GM19467 (cell line): ENCODE results near the gene C10orf90.

Source experiments
- ATAC-seq: cut with Tn5 transposase; IDR thresholded peaks from one replicate; pipeline ENCODE4 v1.9.1; 2021; ENCODE audit warnings: mild to moderate bottlenecking, moderate library complexity; ENCODE audit not compliant: unreplicated experiment

The C10orf90 gene

DNA sequence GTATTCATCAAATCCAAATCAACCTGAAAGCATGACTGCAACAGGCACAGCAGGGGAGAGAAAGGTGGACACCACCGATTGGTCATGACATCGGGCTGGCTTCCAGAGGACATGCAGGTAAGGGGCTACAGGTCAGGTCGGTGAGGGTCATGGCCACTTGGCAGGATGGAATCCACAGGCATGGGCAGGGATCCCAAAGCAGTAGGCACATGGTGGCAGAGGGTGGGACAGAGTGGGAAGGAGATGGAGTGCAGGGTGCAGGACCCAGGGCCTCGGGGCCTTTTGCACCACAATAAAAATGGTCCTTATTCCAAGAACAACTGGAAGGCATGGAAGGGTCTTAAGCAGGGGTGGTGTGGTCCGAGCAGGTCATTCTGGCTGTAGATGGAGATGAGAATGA is 33.0 kb downstream of the C10orf90 start:
- no peak for ATAC-seq

DNA sequence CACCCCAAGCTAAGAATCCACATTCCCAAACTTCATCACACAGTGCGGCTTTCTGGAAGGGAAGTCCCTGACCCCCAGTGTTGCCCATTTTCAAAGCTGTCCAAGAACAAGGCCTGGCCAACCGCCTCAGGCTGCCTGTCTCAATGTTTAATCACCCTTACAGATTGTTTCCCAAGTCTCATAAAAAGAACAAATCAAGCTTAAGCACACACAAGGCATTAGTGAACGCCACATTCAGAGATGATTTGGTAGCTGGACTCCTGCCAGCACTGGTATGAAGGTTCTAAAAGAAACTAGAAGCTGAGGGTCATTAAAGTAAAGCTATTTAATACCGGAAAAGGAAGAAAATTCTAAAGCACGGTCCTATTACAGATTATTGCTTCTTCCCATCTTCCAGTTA is 35.6 kb downstream of the C10orf90 start:
- ATAC-seq, result no peak

DNA sequence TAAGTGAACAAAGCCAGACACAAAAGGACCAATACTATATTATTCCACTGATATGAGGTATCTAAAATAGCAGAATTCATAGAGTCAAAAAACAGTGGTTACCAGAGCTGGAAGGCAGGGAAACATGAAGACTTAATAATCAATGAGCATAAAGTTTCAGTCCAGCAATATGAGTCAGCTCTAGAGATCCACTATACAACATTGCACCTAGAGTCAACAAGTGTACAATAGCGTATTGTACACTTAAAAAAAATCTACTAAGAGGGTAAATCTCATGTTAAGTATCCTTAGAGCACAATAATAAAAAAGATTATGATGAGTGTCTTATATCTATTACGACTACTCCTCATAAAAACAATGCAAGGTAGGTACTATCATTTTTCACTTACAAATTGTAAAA is 36.1 kb downstream of the C10orf90 start:
- ATAC-seq, result no peak

DNA sequence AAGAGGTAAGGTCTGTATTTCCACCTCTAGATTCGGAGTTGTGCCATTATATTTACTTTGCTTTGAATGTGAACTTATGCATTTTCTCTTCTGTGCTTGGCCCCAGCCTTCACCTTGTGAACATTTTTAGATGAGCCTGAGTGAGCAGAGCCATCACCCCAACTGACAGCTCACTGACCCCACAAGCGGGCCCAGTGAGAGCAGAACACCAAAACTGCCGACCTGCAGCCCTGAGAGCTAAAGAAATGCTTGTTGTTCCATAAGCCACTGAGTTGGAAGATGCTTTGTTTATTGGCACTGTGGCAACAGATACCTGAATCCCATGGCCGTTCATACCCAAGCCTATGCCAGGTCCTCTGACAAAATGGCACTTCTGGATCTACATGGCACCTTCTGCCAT is 37.8 kb downstream of the C10orf90 start:
- ATAC-seq, result no peak

DNA sequence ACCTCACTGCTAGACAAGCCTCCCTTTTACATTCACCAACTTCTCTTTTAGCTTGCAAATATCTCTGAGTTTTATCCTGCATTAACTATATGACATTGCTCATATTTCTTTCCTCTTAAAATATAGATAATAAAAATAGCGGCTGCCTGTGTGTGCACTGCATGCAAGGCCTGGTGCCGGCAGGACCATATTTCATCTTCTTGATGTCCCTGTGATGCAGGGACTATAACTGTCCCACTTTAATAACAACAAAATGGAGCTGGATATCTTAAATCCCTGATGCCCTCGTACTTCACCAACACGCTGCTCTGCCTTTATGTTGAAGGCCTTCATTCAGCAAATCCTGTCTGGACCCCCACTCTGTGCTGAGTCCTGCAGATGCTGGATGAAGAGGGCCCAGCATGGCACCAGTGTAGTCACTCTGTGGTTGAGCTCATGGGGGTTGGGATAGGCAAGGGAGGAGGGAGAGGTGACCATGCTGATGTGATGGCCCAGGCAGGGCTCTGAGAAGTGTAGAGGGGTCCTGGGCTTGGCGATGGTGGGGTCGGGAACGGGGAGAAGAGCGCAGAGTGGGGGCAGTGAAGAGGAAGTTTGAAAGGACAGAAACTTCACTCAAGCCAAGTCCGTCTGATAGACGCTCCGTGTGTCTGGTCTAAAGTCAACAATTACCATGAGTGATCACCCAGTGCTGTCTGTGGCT is 40.4 kb downstream of the C10orf90 start:
- no peak for ATAC-seq

DNA sequence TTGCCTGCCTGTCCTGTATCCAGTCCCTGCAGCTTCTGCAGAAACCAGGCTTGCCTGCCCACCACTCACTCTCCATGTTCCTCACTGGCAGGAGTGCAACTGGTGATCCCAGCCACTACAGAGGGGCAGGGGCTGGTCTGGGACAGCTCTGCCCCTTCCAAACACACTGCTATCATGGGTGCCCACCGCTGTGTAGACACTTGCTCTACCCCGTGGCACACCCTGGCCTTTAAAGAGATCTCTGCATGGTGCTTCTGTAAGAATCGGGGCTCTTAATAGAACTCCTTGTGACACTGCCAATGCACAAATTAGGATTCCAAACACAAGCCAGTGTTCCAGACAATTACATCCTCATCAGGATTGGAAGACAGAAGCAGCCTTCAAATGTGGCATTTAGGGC is 41.7 kb downstream of the C10orf90 start:
- ATAC-seq, result no peak

DNA sequence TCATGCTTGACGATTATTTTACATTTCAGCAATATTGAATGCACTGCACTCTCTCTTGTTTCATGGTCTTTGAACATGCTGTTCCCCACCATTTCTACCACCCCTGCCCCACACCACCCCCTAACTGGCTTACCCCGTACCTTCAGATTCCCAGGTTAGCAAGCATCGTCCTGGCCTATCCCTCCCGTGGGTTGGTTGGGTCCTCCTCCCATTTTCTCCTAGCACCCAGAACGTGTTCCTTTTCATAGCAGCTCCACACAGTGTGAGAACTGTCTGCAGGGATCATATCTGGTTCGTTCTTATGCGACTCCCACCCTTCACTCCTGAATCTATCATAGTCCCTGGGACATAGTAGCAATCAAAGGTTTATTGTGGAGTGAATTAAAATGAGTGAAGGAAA is 48.6 kb downstream of the C10orf90 start:
- ATAC-seq, result no peak

DNA sequence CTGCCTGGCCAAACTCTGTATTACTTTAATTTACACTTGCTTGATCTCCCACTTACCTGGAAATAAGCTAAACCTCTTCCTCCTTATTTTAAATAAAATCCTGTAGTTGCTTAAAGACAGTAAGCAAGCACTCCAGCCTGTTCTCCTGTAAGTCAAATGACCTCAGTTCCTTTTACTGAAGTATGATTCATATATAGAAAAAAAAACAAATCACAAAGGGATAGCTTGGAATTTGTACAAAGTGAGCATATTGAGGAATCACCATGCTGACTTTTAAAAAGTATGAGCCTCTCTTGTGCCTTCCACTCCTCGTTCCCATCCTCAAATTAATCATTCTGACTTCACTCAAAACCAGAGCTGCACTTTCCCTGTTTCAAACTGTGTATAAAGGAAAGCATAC is 52.0 kb downstream of the C10orf90 start:
- no peak for ATAC-seq

DNA sequence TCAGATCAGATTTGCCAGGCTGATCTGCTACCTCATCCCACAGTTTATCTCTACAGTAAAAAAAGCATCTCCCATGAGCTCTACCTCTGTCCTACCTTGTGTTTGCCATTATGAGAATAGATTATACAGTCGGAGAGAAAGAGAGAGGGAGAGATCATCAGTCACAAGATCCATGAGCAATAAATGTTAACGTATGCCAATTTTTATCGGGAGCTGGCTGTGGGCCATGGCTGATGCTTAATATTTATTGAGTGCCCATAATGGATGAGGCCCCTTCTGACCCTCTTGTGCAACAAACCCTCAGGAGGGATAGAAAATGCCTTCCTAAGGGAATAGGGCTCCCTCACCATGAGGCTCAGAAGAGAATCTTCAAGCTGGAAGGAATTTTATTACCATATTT is 52.8 kb downstream of the C10orf90 start:
- ATAC-seq, result no peak

DNA sequence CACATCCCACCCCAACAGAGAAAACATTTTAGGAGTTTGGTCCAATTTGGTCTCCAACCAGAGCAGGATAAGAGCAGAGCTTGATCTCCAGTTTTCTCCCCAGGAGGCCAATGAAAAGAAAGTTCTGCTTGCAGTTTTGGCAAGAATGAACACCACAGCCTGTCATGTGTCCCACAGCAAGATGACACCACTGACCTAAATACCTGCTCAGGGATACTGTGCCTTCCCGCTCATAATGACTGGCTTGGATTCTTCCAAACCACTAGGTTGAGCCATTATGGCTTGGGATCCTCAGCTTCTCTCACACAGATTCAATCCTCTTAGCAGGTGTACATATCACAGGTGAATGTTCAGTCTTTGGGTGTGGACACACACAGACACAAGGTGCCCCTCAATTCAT is 53.3 kb downstream of the C10orf90 start:
- ATAC-seq, result no peak

DNA sequence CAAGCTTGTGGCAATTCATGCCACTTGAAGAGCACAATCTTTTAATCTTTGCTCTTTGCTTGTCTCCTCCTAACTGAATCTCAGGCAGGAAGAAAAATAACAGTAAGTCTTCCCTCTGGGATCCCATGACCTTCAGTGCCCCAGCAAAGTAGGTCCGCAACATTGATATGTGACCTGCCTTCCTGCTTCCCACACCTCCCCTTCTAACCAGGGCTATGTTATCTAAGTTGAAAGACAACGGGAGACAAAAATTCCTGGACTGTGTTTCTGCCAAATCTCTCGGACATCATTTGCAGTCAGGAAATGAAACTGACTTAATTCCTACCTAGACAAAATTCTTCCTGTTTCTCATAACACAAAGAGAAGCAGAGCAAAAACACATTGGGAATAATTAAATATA is 53.8 kb downstream of the C10orf90 start:
- ATAC-seq, result no peak

DNA sequence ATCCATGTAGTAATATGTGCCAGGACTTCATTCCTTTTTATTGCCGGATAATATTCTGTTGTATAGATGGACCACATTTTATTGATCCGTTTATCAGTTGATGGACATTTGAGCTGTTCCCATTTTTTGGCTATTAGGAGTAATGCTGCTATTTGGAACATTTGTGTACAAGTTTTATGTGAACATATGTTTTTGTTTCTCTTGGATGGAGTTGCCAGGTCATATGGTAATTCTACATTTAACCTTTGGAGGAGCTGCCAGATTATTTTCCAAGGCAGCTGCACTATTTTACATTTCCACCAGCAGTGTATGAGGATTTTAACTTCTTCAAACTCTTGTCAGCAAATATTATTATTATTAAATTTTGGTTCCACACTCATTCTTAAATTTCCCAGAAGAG is 59.2 kb downstream of the C10orf90 start:
- ATAC-seq, result no peak

DNA sequence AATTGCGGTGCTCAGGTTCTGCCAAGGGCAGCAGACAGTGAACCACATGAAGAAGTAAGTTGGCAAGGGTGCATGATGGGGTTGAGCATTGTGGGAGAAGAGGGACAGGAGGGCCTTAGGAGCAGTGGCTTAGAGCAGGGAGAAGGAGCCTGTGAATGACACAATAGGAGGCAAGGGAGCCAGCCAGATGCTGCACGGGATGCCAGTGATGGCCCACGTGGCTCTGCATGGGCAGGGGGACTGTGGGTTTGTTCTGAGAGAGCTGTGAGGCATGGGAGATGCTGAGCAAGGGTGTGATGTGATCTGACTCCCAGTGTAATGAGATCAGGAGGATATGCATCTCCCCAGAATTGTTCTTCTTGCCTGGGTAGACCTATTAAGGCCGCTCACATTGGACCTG is 60.9 kb downstream of the C10orf90 start:
- ATAC-seq, result no peak

DNA sequence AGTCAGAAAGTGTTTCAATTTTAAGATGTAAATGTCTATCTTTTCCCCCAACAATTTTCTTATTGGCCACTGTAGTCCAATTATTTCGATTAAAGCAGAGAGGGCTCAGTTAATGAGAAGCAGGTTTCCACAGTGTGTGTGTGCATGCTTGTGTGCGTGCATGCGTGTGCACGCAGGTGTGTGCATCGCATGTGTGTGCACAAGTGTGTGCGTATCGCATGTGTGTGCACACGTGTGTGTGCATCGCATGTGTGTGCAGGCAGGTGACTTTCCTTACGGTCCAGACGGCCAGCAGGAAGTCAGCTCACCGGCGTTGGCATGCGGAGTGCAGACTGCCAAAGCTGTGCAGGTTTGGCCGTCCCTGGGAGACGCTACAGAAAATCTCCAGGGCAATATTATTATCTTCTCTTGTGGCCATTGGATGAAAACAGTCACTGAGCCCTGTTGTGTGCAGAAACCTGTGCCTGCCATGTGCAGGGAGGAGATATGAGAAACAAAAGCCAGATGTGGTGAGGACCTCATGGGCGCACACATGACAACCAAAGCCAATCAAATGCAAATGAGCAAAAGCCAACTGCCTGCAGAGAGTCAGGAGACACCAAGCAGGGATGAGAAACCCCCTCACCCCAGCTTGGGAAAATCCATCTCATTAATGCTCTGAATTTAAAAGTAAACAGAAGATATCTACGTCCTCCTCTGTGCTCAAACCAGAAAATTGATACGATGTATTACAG is 70.4 kb downstream of the C10orf90 start:
- ATAC-seq, result no peak

DNA sequence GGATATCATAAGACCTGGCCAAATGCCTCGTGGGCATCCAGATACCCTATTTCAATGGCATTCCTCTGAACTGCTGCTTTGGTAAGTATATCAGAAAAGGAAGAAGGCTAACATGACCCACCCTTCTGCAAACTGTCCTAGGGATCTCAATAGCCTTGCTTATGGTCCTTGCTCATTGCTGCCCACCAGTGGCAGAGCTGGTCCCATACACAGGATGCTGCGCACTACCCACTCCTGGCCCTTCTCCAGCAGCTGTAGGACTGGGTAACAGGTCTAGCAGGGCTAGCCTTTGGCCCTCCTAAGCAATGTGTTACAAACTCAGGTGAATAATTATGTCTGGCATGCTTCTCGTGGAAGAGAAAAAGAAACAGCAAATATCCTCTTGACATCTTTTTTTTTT is 72.5 kb downstream of the C10orf90 start:
- no peak for ATAC-seq

DNA sequence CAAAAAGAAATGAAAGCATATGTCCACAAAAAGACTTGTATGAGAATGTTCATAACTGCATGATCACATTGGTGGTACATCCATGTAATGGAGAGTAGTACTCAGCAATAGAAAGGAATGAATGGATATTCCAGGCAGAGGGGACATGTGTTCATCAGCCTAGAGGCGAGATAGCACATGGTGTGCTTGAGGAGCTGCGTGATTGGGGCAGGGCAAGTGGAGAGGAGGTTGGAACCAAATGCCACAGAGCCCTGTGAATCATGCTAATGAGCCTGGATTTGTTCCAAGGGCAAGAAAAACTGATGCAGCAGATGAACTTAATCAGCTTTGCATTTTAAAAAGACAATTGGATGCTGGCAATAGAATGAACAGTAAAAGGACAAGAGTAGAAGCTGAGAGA is 73.3 kb downstream of the C10orf90 start:
- no peak for ATAC-seq

DNA sequence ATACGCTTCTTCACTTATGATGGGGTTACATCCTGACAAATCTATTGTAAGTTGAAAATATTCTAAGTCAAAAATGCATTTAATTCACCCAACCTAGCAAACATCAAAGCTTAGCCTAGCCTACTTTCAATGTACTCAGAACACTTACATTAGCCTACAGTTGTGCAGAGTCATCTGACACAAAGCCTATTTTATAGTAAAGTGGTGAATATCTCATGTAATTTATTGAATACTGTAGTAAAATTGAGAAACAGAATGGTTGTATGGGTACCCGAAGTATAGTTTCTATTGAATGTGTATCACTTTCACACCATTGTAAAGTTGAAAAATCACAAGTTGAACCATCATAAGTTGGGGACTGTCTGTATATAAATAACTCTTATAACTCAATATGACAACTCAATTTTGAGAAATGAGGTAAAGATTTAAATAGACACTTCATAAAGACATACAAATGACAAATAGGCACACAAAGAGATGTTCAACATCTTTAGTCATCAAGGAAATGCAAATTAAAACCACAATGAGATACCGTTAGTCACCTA is 73.9 kb downstream of the C10orf90 start:
- no peak for ATAC-seq

DNA sequence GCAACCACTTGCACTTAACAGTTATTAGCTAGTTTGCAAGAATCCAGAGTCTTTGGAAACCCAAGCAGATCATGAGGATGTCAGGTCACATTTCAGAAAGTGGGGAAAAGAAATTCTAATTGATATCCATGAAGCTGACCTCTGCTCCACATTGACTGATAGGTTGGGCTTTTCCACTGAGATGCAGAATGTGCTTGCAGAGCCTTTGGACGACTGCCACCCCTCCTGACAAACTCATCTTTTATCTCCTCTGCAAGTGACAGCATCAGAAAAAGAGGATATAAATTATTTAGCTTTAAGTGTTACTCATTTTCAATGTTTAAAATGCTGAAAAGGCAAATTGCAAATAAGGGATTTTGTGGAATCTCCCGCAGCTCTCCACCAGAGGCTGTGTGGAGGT is 75.3 kb downstream of the C10orf90 start:
- no peak for ATAC-seq

DNA sequence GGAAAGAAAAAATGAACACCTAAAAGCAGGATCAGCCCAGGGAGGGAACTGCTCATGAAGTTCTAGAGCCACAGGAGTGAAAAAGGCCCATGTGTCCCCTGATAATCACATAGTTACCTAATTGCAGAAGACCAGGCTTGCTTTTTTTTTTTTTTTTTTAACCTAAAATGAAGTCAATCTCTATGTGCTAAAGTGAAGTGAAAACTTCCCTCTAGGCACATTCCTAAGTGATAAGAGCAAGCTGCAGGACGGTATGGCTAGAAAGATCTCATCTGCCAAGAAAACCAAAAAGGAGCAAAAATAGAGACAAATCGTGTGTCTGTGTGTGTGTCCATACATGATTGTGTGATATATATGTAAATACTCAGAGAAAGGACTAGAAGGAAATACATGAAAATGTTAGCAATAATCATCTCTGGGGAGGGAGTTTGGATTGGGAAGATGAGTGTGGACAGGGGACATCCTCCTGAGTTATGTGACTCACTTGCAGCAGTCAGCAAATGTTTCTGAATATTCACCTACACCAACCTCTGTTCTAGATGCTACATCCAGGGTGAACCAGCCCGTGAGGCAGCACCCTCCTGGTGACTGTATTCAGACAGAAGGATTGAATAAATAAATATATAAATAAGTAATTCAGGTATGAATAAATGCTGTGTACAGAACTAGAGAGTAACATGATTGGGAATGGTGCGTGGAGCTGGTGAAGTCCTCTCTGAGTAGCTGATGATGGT is 76.4 kb downstream of the C10orf90 start:
- ATAC-seq, result no peak

DNA sequence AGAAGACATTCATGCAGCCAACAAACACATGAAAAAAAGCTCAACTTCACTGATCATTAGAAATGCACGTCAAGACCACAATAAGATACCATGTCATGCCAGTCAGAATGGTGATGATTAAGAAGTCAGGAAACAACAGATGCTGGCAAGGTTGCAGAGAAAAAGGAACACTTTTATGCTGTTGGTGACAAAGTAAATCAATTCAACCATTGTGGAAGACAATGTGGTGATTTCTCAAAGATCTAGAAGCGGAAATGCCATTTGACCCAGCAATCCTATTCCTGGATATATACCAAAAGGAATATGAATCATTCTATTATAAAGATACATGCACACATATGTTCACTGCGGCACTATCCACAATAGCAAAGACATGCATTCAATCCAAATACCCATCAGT is 77.6 kb downstream of the C10orf90 start:
- no peak for ATAC-seq

DNA sequence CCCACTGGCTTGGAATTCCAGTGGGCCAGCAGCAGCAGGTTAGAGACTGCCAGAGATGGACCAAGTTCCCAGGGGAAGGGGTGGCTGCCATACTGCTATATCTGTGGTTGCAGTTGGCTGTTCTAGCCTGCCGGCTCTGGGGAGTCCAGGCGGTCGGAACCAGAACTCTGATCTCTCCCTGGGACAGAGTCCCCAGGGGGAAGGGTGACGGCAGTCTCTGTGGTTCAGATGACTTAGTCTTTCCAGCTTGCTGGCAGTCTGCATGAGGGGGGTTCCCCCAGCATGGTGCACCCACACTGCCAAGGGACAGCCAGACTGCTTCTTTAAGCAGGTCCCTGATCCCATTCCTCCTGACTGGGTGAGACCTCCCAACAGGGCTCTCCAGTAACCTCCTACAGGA is 82.5 kb downstream of the C10orf90 start:
- no peak for ATAC-seq

DNA sequence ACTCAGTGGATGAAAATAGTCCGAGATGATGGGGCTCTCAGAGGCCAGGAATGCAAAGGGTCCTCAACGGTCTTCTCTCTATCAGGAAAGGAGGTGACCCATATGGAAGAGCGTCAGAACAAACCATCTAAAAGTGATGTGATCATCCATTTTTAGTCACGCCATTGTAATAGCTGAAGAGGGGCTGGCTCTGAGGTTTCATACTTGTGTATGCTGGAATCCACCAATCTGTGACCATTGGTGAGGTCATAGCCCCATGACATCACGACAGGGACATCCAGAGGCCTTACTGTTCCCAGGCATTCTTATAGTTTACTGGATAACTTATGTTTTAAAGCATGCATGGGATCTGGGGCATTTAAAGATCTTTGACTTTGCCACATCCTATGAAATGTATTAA is 83.6 kb downstream of the C10orf90 start:
- ATAC-seq, result no peak
